ENCODE data around the gene OLFM2. TPM values are rescaled to one million over a fixed set of nuclear protein-coding genes. Genes with fewer than 3 reads are reported as not detected.

The OLFM2 gene
- total RNA-seq, 1 donor from 2014 or later: 1.7 TPM

GRCh38 chr19:9883231-9883758, 53.0 kb downstream of the OLFM2 start:
- Histone ChIP-seq H3K4me1 (no peaks in the 10 kb centered on the region), H3K36me3 (no peaks in the 10 kb centered on the region), H3K4me3 (no peak overlapping the region), H3K27me3 (ENCODE audit: low read depth) (peaks cover 53% of the 10 kb centered on the region), H3K9me3 (replicated peaks) (no peaks in the 10 kb centered on the region), H3K27ac (replicated peaks) (no peak overlapping the region)
- no peak for TF ChIP-seq CTCF (IDR thresholded peaks at IDR 0.05; ENCODE audit: borderline replicate concordance)
- no peak for DNase-seq
- intact Hi-C loops (cut with micrococcal nuclease): no loop called here

GRCh38 chr19:9881720-9882119, 54.6 kb downstream of the OLFM2 start:
- Histone ChIP-seq H3K9me3 (replicated peaks) (peaks cover 7% of the 10 kb centered on the region), H3K27me3 (ENCODE audit: low read depth) (peaks cover 60% of the 10 kb centered on the region), H3K4me1 (no peaks in the 10 kb centered on the region), H3K36me3 (no peaks in the 10 kb centered on the region), H3K27ac (replicated peaks) (no peak overlapping the region), H3K4me3 (no peak overlapping the region)
- intact Hi-C loops (cut with micrococcal nuclease): no loop called here
- DNase-seq: no peak
- no peak for TF ChIP-seq CTCF (IDR thresholded peaks at IDR 0.05; ENCODE audit: borderline replicate concordance)

- Histone ChIP-seq H3K4me1 (no peaks in the 10 kb centered on the region), H3K9me3 (replicated peaks) (peaks cover 7% of the 10 kb centered on the region), H3K27me3 (ENCODE audit: low read depth) (peaks cover 57% of the 10 kb centered on the region), H3K36me3 (no peaks in the 10 kb centered on the region), H3K4me3 (no peak overlapping the region), H3K27ac (replicated peaks) (no peak overlapping the region)
- no peak for TF ChIP-seq CTCF (IDR thresholded peaks at IDR 0.05; ENCODE audit: borderline replicate concordance)
- DNase-seq: no peak
- intact Hi-C loops (cut with micrococcal nuclease): no loop called here
Measured at GRCh38 chr19:9878511-9879196, 57.7 kb downstream of the OLFM2 start.

- Histone ChIP-seq H3K36me3 (no peaks in the 10 kb centered on the region), H3K4me3 (no peak overlapping the region), H3K27me3 (ENCODE audit: low read depth) (peaks cover 62% of the 10 kb centered on the region), H3K9me3 (replicated peaks) (peaks cover 7% of the 10 kb centered on the region), H3K4me1 (no peaks in the 10 kb centered on the region), H3K27ac (replicated peaks) (no peak overlapping the region)
- no peak for DNase-seq
- intact Hi-C loops (cut with micrococcal nuclease): no loop called here
- no peak for TF ChIP-seq CTCF (IDR thresholded peaks at IDR 0.05; ENCODE audit: borderline replicate concordance)
Measured at GRCh38 chr19:9877780-9878510, 58.4 kb downstream of the OLFM2 start.

GRCh38 chr19:9875796-9876195, 60.5 kb downstream of the OLFM2 start:
- Histone ChIP-seq H3K4me3 (no peak overlapping the region), H3K27me3 (ENCODE audit: low read depth) (peaks cover 56% of the 10 kb centered on the region), H3K27ac (replicated peaks) (no peak overlapping the region), H3K4me1 (no peaks in the 10 kb centered on the region), H3K36me3 (no peaks in the 10 kb centered on the region), H3K9me3 (replicated peaks) (peaks cover 7% of the 10 kb centered on the region)
- no peak for DNase-seq
- intact Hi-C loops (cut with micrococcal nuclease): no loop called here
- TF ChIP-seq CTCF (IDR thresholded peaks at IDR 0.05; ENCODE audit: borderline replicate concordance): no peak

All from left ventricle myocardium inferior (tissue), 1 donor.